Stimulated activated CD8-positive, alpha-beta memory T cell treated with anti-CD3 and anti-CD28 coated beads, Interleukin-7, amount 100 ng/mL, for 1 hour (primary cell): Measurements from ENCODE around the gene UBE2B.

ENCODE experiments used
- DNase-seq, 2 donors: peaks; one replicate each; pipeline ENCODE4 v3.0.0-alpha.2; 2020; ENCODE audit warnings: low read depth in 2 of 2

Gene UBE2B

DNA sequence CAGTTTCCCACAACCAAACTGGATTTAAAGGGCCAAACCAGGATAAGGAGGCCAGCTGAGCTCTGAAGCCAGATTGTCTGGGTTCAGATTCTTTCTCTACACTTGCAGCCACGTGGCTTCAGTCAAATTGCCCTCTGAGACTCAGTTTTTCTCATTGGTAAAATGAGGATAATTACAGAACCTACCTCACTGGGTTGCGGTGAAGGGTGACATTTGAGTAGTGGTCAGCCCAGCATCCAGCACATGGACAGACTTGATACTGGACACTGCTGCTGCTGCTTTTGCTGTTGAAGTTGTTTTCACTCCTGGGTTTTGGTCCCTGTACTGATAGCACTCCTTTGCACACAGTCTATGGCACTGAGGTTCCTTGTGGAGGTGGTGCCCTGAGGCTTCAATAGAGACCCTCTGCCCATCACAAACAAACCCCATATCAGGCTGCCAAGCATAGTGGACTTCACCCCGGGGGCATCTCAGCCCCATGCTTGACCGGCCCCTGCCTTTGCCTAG is 66.0 kb downstream of the UBE2B start:
- no peak for DNase-seq

DNA sequence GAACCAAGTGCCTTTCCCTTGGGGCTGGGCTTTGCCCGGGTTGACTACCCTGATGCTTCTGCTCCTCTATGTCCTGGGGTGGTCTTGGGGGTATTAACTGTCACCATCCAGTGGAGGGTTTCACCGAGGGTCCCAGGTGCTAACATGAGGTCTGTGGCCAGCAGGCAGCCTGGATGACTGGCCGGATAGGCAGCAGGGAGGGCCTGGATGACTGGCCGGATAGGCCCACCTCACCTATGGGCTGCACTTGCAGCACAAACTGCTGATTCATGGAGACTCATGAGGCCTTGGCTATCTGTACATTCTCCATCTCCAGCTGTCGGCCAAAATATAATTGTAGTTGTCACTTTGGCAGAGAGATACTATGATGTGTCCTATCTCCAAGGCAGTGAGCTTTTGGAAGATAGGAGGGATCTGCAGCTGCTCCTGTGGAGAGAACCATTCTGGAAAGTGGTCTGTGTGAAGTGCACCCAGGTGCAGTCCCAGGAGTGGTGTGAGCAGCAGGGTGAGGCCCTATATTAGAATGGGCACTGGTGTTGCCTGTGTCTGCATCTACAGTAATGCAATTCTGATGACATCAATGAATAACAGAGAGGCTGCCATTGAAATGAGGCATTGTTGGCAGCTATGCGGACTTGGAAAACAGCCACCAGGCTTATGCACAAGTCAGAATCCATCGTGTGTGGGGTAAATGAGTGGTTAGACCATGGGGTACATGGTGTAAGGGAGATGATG is 66.6 kb downstream of the UBE2B start:
- DNase-seq = no peak

DNA sequence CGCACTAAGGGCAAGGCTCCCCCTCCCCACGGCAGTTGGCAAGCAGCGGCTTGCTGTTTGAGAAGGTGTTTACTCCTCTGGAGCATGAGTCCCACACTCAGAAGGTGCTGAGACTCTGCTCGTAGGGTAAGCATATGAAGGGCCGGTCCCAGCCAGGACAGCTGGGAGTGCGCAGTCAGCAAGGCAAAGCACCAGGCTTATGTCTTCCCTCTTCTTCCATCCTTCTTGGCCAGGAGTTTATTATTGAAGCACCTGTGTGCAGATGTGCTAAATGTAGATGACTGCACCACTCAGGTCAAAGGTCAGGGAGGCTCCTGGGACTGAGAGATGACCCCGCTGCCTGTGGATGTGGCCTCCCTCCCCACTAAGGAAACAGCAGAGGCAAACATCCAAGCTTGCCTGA is 67.4 kb downstream of the UBE2B start:
- no peak for DNase-seq

DNA sequence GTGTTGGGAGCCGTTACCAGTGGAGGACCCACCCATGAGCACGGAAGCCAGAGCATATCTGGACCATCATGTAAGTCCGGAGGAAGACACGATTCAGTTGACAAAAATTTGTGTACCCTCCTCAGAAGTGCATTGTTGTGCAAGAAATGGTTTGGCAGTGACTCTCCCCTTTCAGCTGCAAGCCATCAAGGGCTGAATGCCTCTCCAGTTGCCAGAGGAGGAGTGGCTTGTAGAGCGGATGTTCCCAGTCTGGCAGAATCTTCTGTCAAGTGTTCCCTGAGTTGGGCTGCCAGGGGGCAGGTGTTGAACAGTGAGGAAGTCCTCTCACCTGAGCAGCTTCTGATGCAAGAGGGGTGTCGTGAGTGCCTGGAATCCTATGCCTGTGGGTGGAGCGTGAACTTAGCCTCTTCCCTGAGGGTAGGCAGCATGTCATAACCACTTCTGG is 67.9 kb downstream of the UBE2B start:
- DNase-seq = no peak

DNA sequence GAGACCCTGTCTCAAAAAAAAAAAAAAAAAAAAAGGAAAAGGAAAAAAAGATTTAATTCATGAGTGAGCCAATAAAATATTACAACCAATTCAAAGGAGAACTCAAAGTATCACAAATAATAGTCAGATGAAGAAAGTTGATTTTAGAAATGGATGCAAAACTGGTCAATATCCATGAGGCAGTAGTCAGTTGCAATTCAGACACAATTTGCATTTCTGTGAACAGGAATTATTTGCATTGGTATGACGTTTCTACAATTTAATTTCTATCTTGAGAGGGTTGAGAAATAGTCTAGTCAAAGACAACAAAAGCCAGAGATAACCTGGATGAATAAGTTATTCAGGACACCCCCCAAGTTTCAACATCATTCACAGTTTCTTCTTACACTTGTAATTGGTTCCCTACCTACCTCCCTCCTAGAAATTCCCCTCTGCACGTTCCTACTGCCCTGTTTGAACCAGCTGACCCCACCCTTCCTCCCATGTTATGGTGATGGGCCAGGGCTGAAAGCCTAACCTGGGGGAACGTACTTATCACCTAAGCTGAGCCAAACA is 68.9 kb downstream of the UBE2B start:
- DNase-seq = no peak
